A673 (cell line): ENCODE measurements around the gene HPCAL1.

Experiments
- EZH2 ChIP-seq: fragments of 200-600 bp; sonication (generic); IDR thresholded peaks from 2 replicates; pipeline ENCODE4 v1.6.1; 2017; ENCODE audit warnings: borderline replicate concordance, low read depth, mild to moderate bottlenecking, mixed read lengths, antibody characterized with exemption, low read length; ENCODE audit not compliant: poor library complexity, severe bottlenecking
- TF ChIP-seq, protein P1 (sequence below): fragments of 300-800, 200-600 bp; sonication (generic); conservative IDR thresholded peaks from 2 replicates; pipeline ENCODE4 v1.5.1; 2017; ENCODE audit warnings: low read depth, mild to moderate bottlenecking, antibody characterized with exemption, low read length, moderate library complexity, mixed read lengths

DNA sequence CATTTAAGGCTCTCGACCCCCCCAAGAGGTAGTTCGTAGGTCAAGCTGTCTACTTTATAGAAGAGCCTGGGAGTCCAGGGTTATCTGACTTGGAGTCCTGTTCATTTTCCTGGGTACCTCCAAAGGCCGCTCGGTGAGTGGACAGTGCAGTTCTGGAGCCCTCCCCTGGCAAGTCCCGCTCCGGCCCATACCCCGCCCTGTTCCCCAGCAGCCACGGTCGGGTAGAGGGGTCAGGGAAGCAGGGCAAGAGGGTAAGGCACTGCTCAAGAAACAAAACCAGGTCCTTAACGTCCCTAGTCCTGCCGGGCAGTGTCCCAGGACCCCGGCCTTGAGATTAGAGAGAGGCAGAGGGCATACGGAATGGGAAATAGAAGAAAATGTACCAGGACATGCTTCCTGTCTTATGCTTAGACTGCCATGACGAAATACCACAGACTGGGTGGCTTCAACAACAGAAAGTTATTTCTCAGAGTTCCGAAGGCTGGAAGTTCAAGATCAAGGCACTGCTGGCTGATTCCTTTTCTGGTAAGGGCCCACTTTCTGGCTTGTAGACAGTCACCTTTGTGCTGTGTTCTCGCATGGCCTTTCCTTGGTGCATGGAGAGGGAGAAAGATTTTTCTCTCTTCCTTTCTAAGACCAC is 5.4 kb upstream of the HPCAL1 start:
- TF ChIP-seq, protein P1, sequence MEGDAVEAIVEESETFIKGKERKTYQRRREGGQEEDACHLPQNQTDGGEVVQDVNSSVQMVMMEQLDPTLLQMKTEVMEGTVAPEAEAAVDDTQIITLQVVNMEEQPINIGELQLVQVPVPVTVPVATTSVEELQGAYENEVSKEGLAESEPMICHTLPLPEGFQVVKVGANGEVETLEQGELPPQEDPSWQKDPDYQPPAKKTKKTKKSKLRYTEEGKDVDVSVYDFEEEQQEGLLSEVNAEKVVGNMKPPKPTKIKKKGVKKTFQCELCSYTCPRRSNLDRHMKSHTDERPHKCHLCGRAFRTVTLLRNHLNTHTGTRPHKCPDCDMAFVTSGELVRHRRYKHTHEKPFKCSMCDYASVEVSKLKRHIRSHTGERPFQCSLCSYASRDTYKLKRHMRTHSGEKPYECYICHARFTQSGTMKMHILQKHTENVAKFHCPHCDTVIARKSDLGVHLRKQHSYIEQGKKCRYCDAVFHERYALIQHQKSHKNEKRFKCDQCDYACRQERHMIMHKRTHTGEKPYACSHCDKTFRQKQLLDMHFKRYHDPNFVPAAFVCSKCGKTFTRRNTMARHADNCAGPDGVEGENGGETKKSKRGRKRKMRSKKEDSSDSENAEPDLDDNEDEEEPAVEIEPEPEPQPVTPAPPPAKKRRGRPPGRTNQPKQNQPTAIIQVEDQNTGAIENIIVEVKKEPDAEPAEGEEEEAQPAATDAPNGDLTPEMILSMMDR: no peak
- no peak for TF ChIP-seq EZH2
